22Rv1 (cell line): Measurements from ENCODE around the gene CERKL.

ENCODE experiments used
- H3K27ac ChIP-seq: fragments of 450-650 bp; 2 replicates; pipeline ENCODE4 v1.5.1; 2017
- CTCF ChIP-seq: fragments of 450-650 bp; IDR thresholded peaks from 2 replicates; pipeline ENCODE4 v1.5.1; 2017; ENCODE audit warnings: mild to moderate bottlenecking
- ZFX ChIP-seq: fragments of 450-650 bp; IDR thresholded peaks from 2 replicates; pipeline ENCODE4 v1.6.1; 2017; ENCODE audit warnings: antibody characterized with exemption, borderline replicate concordance

The CERKL gene

GRCh38 chr2:181680937-181681811 lies 24.3 kb upstream of the CERKL start:
- no peak for TF ChIP-seq ZFX
- TF ChIP-seq CTCF = no peak
- no peak overlapping the region for H3K27ac ChIP-seq

DNA sequence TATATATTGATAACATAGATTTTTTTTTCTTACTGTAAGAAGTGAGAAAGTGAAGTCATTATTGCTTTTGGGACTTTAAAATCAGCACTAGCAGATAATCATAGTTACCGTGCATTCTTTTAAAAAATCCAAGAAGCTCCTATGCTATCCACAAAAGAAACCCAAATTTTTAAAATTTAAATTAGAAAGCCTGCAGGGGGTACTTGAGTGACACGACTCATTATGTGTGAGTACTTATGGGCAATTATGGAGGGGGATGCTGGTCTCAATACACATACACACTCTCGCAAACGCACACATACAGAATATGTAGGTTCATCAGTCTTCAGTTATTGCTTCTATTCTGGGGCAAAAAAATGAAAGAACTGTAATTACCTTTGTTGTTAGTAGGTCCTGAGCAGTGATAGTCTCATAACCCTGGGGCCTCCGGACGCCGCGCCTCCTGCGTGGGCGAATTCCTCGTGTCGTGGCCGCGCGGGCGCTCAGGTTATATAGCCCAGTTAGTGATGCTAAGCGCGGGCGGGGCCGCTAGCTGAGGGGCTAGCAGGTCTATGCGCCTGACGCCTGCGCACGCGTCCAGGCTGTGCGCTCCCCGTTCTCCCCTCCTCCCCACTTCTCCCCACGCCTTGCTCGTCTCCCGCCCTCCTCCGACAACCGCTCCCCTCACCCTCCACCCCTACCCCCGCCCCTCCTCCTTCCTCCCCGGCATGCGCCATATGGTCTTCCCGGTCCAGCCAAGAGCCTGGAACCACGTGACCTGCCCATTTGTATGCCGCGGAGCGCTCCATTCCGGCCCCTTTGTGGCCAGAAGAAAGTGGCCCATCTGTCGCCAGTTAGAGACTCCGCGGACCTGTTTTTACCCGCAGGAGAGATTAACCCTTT lies 23.4 kb upstream of the CERKL start, which contains the start of gene NEUROD1:
TSS of gene NEUROD1 (minus strand) at position 463 of the 882 bp plus-strand sequence. CDS start 1,657 bp downstream, outside the sequence.
- no peak within 1 kb of the TSS for H3K27ac ChIP-seq
- TF ChIP-seq ZFX (no peak), CTCF (no peak)

DNA sequence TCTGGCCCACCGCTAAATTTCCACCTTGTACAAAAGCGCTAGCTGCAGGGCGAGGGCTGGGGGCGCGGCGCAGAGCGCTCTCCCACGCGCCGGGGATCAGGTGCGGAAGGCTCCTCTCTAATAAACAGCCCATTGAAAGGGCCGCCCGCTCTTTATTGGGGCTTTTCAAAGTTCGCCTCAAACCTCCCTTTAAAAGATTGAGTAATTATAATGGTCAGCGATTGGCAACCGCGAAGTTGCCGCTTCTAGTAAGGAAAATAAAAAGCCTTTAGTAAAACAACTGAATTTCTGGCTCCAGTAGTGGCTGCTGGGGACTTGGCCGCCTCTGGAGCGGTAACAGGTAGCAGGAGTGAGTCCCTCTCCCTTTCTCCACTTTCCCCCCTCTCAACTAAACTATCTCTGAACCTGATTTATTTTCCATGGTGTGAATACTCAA lies 22.7 kb upstream of the CERKL start:
- TF ChIP-seq CTCF = no peak
- H3K27ac ChIP-seq = no peak overlapping the region

- H3K27ac ChIP-seq = no peak overlapping the region
- TF ChIP-seq ZFX = no peak
- no peak for TF ChIP-seq CTCF
These were observed 22.1 kb upstream of the CERKL start for GRCh38 chr2:181678861-181679543.

DNA sequence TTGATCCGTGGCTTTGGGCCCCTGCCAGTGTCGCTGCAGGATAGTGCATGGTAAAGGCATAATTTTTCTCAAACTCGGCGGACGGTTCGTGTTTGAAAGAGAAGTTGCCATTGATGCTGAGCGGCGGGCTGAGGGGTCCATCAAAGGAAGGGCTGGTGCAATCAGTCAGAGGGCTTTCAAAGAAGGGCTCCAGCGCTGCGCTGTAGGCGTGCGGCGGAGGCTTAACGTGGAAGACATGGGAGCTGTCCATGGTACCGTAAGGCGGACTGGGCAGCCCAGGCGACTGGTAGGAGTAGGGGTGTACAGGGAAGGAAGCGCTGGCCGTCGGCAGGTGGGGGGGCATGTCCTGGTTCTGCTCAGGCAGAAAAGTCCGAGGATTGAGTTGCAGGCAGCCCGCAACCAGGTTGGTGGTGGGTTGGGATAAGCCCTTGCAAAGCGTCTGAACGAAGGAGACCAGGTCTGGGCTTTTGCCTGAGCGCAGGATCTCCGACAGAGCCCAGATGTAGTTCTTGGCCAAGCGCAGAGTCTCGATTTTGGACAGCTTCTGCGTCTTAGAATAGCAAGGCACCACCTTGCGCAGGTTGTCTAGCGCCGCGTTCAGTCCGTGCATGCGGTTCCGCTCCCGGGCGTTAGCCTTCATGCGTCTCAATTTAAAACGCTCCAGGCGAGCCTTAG lies 21.1 kb upstream of the CERKL start:
- TF ChIP-seq CTCF (no peak), ZFX (no peak)
- no peak overlapping the region for H3K27ac ChIP-seq

- no peak overlapping the region for H3K27ac ChIP-seq
- no peak for TF ChIP-seq CTCF
- TF ChIP-seq ZFX = no peak
These were observed 18.3 kb upstream of the CERKL start for GRCh38 chr2:181675254-181675653.
